Muscle layer of colon (tissue), 2 donors: Measurements from ENCODE around the gene NUBPL.
"Not testable (repeated sequence)": the region's sequence is repeated elsewhere in the genome, so short reads cannot be mapped to it uniquely, and the experiment has no call there.

ENCODE experiments used
- H3K27ac ChIP-seq: one replicate; pipeline ENCODE4 v1.7.0; 2013; ENCODE audit warnings: low read depth, mild to moderate bottlenecking, low read length, moderate library complexity
- H3K27me3 ChIP-seq, 2 donors: one replicate each; pipeline ENCODE4 v1.7.0; 2013; ENCODE audit warnings: low read length in 2 of 2, mild to moderate bottlenecking in 2 of 2; ENCODE audit not compliant: insufficient read depth in 2 of 2, control insufficient read depth in 1 of 2
- H3K36me3 ChIP-seq: one replicate; pipeline ENCODE4 v1.7.0; 2013; ENCODE audit warnings: mild to moderate bottlenecking, low read length; ENCODE audit not compliant: insufficient read depth
- H3K4me1 ChIP-seq: one replicate; pipeline ENCODE4 v1.7.0; 2013; ENCODE audit warnings: mild to moderate bottlenecking, low read length; ENCODE audit not compliant: insufficient read depth
- H3K4me3 ChIP-seq, 2 donors: one replicate each; pipeline ENCODE4 v1.7.0; 2013; ENCODE audit warnings: low read length in 2 of 2, low read depth in 1 of 2, mild to moderate bottlenecking in 1 of 2, moderate library complexity in 1 of 2
- H3K9ac ChIP-seq: one replicate; pipeline ENCODE4 v1.7.0; 2013; ENCODE audit warnings: low read length
- H3K9me3 ChIP-seq: one replicate; pipeline ENCODE4 v1.7.0; 2013; ENCODE audit warnings: mild to moderate bottlenecking, low read length
- donor health status: abdominal sarcoma.
- donor health status: Adenocarcinoma of cecum.

NUBPL gene

DNA sequence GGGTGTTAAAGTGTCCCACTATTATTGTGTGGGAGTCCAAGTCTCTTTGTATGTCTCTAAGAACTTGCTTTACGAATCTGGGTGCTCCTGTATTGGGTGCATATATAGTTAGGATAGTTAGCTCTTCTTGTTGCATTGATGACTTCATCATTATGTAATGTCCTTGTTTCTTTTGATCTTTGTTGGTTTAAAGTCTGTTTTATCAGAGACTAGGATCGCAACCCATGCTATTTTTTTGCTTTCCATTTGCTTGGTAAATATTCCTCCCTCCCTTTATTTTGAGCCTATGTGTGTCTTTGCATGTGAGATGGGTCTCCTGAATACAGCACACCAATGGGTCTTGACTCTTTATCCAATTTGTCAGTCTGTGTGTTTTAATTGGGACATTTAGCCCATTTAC is 57.7 kb downstream of the NUBPL start:
- H3K4me3 ChIP-seq, H3K4me1 ChIP-seq, H3K27me3 ChIP-seq, H3K9ac ChIP-seq, H3K9me3 ChIP-seq, H3K27ac ChIP-seq, H3K36me3 ChIP-seq: not testable (repeated sequence)

DNA sequence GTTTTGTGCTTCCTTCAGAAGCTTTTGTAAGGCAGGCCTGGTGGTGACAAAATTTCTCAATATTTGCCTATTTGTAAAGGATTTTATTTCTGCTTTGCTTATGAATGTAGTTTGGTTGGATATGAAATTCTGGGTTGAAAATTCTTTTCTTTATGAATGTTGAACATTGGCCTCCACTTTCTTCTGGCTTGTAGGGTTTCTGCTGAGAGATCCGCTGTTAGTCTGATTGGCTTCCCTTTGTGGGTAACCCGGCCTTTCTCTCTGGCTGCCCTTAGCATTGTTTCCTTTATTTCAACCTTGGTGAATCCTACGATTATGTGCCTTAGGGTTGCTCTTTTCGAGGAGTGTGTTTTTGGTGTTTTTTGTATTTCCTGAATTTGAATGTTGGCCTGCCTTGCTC is 58.2 kb downstream of the NUBPL start:
- Histone ChIP-seq H3K4me1 (no peaks in the 10 kb centered on the region), H3K4me3 (no peak overlapping the region), H3K27ac (no peak overlapping the region), H3K27me3 (no peaks in the 10 kb centered on the region), H3K9ac (no peak overlapping the region), H3K9me3 (no peaks in the 10 kb centered on the region), H3K36me3 (no peaks in the 10 kb centered on the region)

DNA sequence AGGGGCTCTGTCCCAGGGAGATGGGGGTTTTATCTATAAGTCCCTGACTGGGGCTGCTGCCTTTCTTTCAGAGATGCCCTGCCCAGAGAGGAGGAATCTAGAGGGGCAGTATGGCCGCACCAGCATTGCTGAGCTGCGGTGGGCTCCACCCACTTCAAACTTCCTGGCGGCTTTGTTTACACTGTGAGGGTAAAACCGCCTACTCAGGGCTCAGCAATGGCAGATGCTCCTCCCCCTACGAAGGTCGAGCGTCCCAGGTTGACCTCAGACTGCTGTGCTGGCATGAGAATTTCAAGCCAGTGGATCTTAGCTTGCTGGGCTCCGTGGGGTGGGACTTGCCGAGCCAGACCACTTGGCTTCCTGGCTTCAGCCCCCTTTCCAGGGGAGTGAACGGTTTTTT is 59.7 kb downstream of the NUBPL start:
- H3K4me3 ChIP-seq, H3K36me3 ChIP-seq, H3K27me3 ChIP-seq, H3K4me1 ChIP-seq, H3K9ac ChIP-seq, H3K27ac ChIP-seq, H3K9me3 ChIP-seq: not testable (repeated sequence)

DNA sequence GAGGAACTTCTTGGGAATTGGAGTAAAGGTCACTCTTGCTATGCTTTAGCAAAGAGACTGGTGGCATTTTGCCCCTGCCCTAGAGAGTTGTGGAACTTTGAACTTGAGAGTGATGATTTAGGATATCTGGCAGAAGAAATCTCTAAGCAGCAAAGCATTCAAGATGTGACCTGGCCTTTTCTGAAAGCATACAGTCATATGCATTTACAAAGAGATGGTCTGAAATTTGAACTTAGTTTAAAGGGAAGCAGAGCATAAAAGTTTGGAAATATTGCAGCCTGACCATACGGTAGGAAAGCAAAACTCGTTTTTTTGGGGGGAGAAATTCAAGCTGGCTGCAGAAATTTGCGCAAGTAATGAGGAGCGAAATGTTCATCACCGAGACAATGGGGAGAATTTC is 60.9 kb downstream of the NUBPL start:
- H3K4me3 ChIP-seq = no peak overlapping the region
- H3K36me3 ChIP-seq = no peaks in the 10 kb centered on the region
- no peaks in the 10 kb centered on the region for H3K9me3 ChIP-seq

DNA sequence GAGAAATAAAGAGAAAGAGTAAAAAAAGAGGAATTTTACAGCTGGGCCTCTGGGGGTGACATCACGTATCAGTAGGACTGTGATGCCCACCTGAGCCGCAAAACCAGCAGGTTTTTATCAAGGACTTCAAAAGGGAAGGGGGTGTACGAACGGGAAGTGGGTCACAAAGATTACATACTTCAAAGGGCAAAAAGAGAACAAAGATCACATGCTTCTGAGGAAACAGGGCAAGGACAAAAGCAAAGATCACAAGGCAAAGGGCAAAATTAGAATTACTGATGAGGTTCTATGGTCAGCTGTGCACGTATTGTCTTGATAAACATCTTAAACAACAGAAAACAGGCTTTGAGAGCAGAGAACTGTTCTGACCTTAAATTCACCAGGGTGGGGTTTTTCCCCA is 91.7 kb downstream of the NUBPL start:
- H3K4me1 ChIP-seq, H3K27ac ChIP-seq, H3K27me3 ChIP-seq, H3K9me3 ChIP-seq, H3K4me3 ChIP-seq, H3K9ac ChIP-seq, H3K36me3 ChIP-seq: not testable (repeated sequence)

More for the DNA sequence above, 60.9 kb downstream of the NUBPL start:
- no peak overlapping the region for H3K9ac ChIP-seq
- H3K27me3 ChIP-seq = no peaks in the 10 kb centered on the region
- H3K4me1 ChIP-seq = no peaks in the 10 kb centered on the region
- H3K27ac ChIP-seq = no peak overlapping the region

DNA sequence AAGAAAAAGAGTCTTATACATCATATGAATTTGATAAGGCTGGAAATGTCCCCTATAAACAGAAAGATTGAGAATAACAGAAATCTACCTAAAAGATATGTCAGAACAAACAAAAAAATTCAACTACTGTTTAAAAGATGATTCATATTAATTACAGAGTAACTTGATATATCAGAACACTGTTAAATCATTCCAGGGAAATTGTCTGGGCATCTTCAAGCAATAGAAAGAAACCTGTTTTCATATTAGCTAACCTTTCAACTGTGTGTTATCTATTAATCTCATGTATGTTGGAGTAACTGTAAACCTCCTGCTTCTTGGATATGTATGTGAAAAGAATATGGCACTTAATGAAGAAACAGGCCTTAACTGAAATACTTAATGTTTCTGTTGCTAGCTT is 96.7 kb downstream of the NUBPL start:
- no peaks in the 10 kb centered on the region for H3K27me3 ChIP-seq
- H3K4me1 ChIP-seq = peaks cover 12% of the 10 kb centered on the region
- H3K27ac ChIP-seq = no peak overlapping the region
- peaks cover 4% of the 10 kb centered on the region for H3K9me3 ChIP-seq
- no peak overlapping the region for H3K9ac ChIP-seq
- H3K4me3 ChIP-seq = no peak overlapping the region
- H3K36me3 ChIP-seq = no peaks in the 10 kb centered on the region

DNA sequence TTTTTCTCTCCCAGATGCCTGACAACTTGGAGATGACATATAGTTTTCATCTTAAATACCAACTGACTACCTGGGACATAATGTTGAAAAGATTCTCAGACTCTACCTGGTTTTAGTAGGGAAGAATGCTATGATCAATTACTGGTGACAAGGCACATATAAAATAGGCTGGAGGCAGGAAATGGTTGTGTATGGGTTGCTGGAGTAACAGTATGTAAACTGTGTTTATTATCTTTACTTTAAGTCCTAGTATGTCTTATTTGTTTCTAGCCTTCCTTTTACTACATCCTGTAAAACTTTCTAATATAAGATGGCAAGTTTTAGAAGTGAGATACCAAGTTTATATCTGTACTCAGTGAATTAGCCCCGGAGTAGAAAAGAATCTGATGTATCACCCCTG is 98.1 kb downstream of the NUBPL start:
- Histone ChIP-seq H3K9ac (no peak overlapping the region), H3K27ac (no peak overlapping the region), H3K4me3 (no peak overlapping the region), H3K27me3 (no peaks in the 10 kb centered on the region), H3K9me3 (no peaks in the 10 kb centered on the region), H3K36me3 (no peaks in the 10 kb centered on the region), H3K4me1 (peaks cover 12% of the 10 kb centered on the region)

DNA sequence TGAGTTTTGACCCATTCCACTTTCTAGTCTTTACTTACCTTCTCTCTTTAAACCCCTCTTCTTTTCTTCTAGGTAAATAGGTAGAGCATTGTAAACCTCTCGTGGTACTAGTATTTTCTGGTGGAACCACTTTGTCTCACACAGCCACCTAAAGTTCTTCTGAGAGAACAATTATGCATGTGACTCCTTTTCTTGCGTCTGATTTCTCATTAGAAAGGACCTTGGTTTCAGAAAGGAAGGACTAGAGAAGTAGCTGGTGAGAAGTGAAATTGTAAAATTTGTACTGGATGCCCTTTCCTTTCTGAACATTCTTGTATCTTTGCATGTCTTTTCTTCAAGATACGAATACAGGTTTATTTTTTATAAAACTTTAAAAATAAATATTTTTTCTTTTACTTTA is 99.0 kb downstream of the NUBPL start:
- Histone ChIP-seq H3K4me1 (peaks cover 12% of the 10 kb centered on the region), H3K27ac (no peak overlapping the region), H3K9me3 (no peaks in the 10 kb centered on the region)

DNA sequence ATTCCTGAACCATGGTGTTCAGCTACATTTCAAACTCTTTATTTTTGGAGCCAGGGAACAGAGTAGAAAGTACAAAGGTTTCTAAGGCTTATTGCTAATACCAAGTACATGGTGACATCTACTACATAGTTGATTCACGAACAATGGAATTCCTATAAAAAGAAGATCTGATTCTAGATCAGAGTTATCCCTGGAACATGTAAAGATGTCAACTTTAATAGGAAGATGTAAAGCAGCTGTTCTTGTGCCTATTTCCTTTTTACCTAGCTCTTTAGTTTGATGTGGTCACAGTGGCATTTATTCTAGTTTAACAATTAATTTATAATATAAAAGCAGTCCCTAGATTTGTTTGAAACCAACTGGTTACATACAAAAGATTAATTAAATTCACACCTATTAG is 99.5 kb downstream of the NUBPL start:
- no peaks in the 10 kb centered on the region for H3K27me3 ChIP-seq
- H3K9me3 ChIP-seq = no peaks in the 10 kb centered on the region
- H3K4me1 ChIP-seq = peaks cover 12% of the 10 kb centered on the region
- no peak overlapping the region for H3K4me3 ChIP-seq
- no peak overlapping the region for H3K27ac ChIP-seq
- H3K36me3 ChIP-seq = no peaks in the 10 kb centered on the region
- no peak overlapping the region for H3K9ac ChIP-seq

More for the DNA sequence above, 99.0 kb downstream of the NUBPL start:
- H3K9ac ChIP-seq = no peak overlapping the region
- no peaks in the 10 kb centered on the region for H3K36me3 ChIP-seq
- no peaks in the 10 kb centered on the region for H3K27me3 ChIP-seq
- H3K4me3 ChIP-seq = no peak overlapping the region

DNA sequence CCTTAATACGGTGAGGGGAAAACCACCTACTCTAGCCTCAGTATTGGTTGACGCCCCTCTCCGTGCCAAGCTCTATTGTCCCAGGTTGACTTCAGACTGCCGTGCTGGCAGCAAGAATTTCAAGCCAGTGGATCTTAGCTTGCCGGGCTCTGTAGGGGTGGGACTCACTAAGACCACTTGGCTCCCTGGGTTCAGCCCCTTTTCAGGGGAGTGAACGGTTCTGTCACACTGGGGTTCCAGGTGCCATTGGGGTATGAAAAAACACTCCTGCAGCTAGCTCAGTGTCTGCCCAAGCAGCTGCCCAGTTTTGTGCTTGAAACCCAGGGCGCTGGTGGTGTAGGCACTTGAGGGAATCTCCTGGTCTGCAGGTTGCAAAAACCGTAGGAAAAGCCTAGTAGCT is 107.1 kb downstream of the NUBPL start:
- Histone ChIP-seq H3K27me3 (no peaks in the 10 kb centered on the region), H3K9me3 (no peaks in the 10 kb centered on the region), H3K27ac (no peak overlapping the region)

DNA sequence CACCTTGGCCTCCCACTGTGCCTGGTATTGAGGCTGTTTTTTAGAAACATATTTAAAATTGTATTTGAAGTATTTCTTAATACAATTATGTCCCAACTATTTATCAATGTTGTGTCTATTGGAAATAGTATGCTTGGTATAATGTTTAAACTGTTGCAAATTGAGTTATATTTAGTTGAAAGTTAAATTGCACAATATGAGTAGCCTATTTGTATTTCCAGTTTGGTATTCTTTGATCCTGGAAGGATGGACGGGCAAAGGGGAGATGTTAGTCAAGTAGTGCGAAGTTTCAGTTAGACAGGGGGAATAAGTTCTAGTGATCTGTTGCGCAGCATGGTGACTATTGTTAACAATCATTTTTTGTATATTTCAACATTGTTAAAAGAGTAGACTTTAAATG is 111.5 kb downstream of the NUBPL start:
- H3K36me3 ChIP-seq = no peaks in the 10 kb centered on the region
- no peaks in the 10 kb centered on the region for H3K27me3 ChIP-seq
- H3K4me1 ChIP-seq = no peaks in the 10 kb centered on the region
- no peak overlapping the region for H3K27ac ChIP-seq
- no peak overlapping the region for H3K9ac ChIP-seq
- H3K4me3 ChIP-seq = no peak overlapping the region
- H3K9me3 ChIP-seq = no peaks in the 10 kb centered on the region

More for the DNA sequence above, 107.1 kb downstream of the NUBPL start:
- Histone ChIP-seq H3K4me3 (no peak overlapping the region), H3K4me1 (no peaks in the 10 kb centered on the region), H3K9ac (no peak overlapping the region), H3K36me3 (no peaks in the 10 kb centered on the region)

DNA sequence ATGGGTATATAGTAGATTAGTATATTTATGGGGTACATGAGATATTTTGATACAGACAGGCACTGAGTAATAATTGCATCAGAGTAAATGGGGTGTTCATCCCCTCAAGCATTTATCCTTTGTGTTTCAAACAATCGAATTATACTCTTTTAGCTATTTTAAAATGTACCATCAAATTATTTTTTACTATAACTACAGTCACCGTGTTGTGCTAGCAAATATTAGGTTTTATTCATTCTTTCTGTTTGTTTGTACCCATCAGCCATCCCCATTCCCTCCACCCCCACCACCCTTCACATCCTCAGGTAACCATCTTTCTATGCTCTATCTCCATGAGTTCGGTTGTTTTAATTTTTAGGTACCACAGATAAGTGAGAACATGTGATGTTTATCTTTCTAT is 115.8 kb downstream of the NUBPL start:
- no peak overlapping the region for H3K27ac ChIP-seq
- H3K4me3 ChIP-seq = no peak overlapping the region
- H3K9me3 ChIP-seq = no peaks in the 10 kb centered on the region
- no peaks in the 10 kb centered on the region for H3K27me3 ChIP-seq
- no peaks in the 10 kb centered on the region for H3K4me1 ChIP-seq
- no peak overlapping the region for H3K9ac ChIP-seq
- H3K36me3 ChIP-seq = no peaks in the 10 kb centered on the region
